Stimulated activated CD4-positive, alpha-beta T cell treated with anti-CD3 and anti-CD28 coated beads, Interleukin-12 subunit alpha, Interleukin-12 subunit beta, amount 100 ng/mL, for 48 hours (primary cell): ENCODE data around the gene ATP5MC2.

Experiments used
- DNase-seq, 3 donors: peaks; one replicate each; pipeline ENCODE4 v3.0.0-alpha.2; 2020; ENCODE audit warnings: low read depth in 2 of 3, low spot score in 1 of 3

The ATP5MC2 gene

DNA sequence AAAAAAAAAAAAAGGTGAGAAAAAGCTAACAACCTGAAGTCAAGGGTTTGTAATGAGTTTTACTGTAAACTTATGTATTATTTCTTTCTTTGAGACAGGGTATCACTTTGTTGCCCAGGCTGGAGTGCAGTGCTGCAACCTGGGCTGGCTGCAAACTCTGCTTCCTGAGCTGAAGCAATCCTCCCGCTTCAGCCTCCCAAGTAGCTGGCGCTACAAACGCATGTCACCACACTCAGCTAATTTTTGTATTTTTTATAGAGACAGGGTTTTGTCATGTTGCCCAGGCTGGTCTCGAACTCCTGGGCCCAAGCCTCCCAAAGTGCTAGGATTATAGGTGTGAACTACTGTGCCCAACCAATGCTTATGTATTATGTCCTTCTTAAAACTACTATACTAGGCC lies 58.9 kb downstream of the ATP5MC2 start:
- no peak for DNase-seq
